Right hindlimb (tissue), 1 donor: ENCODE data around the gene SLC26A8.
"Not testable (repeated sequence)": the region's sequence is repeated elsewhere in the genome, so short reads cannot be mapped to it uniquely, and the experiment has no call there.

Source experiments
- DNase-seq: peaks from one replicate; pipeline ENCODE4 v3.0.0-alpha.2; 2018

SLC26A8 gene

DNA sequence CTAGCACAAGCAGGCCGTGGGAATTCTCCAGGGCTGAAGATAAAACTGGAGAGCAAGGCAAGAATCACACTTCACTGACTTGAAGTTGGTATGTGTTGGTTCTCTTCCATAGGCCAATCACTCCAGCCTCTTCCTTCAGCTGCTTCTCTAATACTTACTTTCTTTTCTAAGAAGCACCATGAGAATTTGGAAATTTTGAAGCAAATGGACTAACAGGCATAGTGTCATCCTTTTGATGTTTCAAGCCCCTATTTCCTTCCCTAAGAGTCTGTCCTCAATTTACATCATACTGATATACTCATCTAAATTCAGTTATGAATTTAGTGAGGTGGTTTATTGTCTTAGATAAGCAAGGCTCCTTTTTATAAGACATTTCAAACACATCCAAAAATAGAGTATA is 24.0 kb downstream of the SLC26A8 start:
- DNase-seq = no peak

DNA sequence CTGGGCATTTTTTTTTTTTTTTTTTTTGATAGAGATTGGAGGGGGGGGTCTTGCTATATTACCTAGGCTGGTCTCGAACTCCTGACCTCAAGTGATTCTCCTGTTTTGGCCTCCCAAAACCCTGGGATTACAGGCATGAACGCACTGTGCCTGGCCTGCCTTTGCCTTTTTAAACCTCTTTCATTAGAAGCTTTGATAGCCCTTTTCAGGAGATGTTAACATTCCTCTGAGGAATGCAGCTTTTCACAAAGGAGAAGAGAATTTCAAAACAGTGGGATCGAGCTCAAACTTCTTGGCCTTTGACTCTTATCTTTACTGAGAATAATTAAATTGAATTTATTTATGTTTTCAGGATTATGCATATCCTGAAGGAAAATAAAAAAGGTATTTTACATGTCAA is 31.3 kb downstream of the SLC26A8 start:
- no peak for DNase-seq

DNA sequence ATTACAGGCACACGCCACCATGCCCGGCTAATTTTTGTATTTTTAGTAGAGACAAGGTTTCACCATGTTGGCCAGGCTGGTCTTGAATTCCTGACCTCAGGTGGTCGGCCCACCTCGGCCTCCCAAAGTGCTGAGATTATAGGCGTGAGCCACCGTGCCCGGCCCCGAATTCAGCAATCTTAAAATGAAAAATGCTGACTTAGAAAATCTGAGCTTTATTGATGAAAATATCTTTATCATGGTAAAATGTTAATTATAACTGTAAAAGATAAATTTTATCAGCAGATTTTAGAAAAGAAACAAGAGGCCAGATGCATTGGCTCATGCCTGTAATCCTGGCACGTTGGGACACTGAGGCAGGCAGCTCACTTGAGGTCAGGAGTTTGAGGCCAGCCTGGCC is 36.4 kb downstream of the SLC26A8 start:
- DNase-seq = not testable (repeated sequence)

DNA sequence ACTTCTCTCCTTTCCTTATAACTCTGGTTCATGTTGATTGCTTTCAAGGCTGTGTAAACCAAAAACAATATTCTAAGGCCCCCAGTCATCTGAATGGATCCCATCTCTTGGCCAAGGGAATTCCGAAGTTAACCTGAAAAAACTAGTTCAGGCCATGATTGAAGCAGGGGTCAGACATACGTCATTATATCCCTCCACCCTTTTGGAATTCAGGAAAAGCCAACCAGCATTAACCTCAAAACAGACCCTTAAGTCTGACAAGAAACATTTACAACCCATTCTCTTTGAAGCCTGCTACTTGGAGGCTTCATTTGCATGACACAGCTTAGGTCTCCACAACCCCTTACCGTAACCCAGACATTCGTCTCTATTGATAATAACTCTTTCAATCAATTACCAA is 39.7 kb downstream of the SLC26A8 start:
- DNase-seq = no peak

DNA sequence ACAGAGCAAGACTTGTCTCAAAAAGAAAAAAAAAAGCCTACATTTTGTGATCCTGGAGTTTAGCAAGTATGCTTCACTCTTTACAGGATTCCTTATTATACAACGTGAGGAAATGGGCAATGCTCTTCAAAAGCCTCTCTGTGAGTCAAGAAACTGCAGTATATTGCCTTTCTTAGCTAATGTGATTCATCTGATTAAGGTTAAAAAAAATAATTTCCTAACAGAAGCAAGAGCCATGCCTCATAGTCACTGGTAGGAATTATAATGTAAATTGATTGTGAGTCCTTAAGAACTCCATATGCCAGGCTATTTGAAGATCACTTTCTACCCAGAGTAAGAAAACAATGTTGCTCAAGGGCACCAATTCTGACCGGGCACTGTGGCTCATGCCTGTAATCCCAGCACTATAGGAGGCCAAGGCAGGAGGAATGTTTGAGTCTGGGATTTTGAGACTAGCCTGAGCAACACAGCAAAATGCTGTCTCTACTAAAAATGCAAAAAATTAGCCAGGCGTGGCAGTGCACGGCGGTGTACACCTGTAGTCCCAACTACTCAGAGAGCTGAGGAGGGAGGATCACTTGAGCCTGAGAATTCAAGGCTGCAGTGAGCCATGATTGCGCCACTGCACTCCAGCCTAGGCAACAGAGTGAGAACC is 43.3 kb downstream of the SLC26A8 start:
- DNase-seq = no peak

DNA sequence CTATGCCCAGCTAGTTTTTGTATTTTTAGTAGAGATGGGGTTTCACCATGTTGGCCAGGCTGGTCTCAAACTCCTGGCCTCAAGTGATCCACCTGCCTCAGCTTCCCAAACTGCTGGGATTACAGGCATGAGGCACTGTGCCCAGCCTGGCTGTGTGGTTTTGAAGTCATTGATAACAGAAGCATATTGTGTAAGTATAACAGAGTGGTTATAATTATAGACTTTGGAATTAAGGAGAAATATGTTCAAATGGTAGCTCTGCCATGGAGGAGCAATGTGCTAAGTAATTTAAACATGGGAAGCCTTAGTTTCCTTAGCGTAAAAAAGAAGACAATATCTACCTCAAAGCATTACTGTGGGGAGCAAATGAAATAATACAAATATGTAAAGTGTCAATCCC is 44.3 kb downstream of the SLC26A8 start:
- DNase-seq = not testable (repeated sequence)

DNA sequence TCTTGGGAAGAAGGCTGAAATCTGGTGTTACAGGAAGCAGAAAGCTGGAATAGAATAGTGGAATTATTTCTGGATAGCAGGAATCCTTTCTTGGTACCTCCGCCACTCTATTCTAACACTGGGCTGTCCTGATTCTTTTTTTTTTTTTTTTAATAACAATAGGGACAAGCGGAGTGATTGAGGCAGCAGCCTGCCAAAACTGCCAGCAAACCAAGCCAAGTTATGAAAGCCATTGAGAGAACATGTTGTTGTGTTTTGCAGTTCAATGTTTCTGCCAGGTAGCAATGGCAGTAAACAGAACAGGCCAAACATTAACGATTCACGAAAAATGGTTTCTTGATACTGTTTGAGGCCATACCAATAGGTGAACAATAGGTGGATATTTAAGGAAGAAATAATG is 47.1 kb downstream of the SLC26A8 start:
- DNase-seq = no peak

DNA sequence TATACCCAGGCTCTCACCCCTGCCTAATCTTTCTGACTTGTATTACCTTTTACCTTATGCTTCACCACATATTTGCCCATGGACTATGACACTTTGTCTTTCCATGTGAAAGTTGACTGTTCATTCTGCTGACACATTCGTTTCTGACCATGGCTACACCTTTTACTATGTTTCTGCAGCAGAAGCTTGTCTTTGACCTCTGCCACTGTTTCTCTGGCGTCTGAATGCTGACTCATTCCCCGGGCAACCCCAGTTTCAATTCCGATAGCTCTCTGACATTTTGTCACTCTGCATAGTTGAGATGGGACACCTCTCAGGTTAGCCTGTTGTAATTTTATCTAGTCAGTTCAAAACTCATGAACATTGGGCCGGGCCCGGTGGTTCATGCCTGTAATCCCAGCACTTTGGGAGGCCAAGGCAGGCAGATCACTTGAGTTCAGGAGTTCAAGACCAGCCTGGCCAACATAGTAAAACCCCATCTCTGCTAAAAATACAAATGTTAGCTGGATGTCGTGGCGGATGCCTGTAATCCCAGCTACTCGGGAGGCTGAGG is 50.7 kb downstream of the SLC26A8 start:
- DNase-seq = no peak

DNA sequence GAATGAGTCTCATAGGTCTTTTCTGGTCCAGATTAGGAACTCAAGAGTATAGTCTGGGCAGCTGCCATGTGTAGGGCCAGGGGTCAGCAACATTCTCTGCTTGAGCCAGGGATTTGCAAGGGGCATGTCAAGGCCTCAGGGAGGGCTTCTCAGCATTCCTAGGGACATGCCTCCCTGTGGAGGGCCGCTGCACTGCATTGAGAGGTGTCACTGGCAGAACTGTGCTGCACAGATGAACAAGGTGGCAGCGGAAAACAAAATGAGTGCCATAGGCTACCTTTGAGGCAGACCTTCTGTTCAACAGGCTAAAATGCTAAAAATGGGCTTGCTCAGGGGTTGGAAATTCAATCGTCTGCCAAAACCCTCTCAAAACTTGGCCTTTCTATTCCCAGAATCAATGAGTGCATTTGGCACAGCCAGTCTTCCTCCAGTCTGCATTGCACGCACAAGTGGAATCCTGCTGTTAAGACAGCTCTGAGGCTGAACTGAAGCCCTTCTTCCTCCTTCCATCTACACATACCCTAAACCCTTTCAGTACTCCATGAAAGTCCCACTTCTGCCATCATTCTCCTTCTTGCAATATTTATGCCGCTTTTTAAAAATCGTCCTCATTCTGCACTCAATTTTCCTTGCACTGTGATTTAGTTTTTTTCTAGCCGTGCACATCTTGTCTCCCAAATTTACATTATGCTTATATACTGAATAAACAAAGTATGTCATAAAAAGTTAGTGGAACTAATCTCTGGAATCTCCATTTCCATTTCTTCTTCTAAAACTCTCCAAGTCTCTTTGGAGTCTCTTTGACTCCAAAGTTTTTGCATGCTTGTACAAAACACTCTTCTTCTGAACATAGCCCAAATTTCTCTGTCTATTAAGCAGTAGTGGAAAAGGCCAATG is 51.7 kb downstream of the SLC26A8 start:
- peak; percentile 48 for DNase-seq

DNA sequence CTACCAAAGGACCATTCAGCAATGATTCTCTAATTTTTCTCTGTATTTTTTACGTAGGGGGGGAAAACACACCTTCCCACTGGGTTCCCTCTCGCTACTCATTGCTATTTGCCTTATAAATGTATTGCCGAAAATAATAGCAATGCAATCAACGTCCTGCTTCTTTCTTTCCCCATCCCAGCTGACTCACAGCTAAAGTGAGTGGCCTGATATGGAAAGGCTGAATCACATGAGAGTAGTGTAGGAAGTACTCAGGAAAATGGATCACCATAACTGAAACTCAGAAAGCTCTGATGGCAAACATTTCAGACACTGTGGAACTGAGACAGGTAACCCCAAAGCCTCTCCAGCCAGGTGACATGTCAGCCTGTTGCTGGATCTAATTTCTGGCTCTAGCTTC is 54.3 kb downstream of the SLC26A8 start:
- DNase-seq = no peak

DNA sequence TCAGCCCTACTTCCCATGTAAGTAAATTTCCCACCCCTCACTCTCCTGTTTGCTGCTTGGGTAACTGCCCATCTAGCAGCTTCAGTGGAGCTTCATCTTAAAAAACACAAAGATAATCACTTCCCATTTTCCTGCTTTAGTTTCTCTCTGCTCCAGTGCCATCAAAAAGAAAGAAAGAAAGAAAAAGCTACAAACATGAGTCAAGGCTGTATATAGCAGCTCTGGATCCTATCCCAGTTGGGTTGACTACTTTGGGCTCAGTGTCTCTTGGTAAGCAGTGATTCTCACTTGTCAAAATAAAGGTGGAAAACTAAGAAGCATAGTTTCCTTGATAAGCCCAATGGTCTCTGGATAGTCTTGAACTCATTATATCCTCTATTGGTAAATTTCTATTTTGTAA is 54.8 kb downstream of the SLC26A8 start:
- DNase-seq = no peak

DNA sequence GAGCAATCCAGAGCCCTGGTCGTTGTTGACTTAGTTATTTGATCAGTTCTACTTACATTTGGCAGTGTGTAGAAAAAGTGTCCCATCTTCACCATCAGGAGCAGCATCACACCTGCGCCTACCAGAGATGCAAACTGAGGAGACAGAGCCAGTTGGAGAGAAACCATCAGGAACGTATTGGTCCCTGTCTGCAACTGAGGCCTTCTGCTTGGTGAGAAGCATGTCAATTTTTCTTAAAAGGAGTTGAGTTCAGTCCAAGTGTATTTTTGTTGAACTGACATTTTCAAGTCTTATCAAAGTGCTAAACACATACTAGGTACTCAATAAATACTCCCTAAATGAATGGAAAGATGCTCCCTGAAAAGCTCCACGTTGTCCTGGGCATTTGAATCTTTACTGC is 55.6 kb downstream of the SLC26A8 start:
- DNase-seq = no peak

DNA sequence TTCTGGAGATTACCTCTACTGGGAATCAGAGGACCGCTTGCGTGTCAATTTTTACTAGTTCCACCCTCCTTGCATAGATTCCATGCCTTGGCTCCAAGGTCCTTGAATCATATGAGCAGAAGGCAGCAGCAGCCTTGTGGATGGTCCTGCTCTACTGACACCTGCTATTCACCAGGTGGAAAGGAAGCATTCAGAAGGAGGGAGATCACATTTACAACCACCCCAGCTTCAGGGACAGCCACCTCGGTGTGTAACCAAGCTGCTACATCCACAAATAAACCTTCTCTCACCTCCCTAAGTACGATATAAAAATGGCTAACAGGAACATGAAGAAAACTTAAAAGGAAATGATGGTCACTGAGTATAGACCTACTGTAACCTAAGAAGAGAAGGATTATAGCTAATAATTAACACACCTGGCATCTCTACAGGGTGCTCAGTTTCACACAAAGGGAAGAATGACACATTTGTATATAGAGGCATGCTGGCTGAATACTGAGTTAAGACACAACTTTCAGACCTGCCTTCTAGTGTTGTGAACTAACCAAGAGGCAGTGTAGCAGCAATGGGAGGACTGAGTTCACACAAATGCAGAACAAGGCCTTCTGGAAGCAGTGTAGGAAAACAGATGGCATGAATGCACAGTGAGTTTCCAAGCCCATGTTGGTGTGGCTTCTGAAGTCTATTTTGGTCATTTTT is 57.2 kb downstream of the SLC26A8 start:
- DNase-seq = no peak

DNA sequence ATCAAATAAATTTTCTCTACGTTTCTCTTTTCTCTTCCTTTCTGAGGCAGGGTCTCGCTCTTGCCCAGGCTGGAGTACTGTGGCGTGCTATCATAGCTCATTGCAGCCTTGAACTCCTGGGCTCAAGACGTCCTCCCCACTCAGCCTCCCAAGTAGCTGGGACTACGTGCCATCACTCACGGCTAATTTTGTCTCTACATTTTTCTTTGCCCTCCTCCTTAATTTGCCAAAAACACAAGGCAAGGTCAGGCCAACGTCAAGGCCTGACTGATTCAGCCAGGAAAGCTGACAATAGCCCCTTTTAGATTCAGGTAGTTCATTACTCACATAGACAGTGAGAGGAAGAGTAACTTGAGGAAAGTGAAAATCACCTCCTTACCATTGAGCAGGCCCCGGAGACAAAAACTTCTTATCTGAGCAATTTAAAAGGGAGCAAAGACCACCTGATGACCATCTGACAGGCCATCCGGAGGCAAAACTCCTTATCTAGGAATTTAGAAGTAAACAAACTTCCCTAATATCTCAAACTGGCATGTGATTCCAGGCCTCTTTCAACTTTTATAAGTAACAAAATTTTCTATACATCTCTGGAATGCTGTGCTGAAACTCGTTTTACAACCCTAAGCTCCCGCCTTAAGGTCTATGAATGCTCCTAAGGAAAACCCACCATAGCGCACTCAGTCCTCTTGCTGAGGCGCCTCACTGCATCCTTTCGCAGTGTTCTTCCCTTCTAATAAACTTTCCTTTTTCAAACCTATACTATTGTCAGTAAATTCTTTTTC is 61.5 kb downstream of the SLC26A8 start:
- no peak for DNase-seq

DNA sequence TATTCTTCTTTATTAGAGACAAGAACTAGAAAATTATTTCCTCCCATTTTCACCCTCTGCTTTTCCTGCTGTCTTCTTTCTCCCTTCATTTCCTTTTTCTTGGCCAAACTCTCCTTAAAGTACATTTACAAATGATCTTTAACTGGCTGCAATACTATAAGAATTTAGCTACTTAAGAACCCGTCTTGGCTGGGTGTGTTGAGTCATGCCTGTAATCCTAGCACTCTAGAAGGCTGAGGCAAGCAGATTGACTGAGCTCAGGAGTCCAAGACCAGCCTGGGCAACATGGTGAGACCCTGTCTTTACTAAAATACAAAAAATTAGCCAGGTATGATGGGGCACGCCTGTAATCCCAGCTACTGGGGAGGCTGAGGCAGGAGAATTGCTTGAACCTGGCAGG is 64.3 kb downstream of the SLC26A8 start:
- no peak for DNase-seq

DNA sequence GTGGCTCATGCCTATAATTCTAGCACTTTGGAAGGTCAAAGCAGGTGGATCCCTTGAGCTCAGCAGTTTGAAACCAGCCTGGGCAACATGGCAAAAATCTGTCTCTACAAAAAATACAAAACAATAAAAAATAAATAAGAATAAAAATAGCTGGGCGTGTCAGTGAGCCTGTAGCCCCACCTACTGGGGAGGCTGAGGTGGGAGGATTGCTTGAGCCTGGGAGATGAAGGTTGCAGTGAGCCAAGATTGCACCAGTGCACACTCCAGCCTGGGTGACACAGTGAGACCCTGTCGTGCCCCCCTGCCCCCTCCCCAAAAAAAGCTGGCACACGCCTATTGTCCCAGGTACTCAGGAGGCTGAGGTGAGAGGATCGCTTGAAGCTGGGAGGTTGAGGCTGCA is 68.5 kb downstream of the SLC26A8 start:
- DNase-seq = no peak

DNA sequence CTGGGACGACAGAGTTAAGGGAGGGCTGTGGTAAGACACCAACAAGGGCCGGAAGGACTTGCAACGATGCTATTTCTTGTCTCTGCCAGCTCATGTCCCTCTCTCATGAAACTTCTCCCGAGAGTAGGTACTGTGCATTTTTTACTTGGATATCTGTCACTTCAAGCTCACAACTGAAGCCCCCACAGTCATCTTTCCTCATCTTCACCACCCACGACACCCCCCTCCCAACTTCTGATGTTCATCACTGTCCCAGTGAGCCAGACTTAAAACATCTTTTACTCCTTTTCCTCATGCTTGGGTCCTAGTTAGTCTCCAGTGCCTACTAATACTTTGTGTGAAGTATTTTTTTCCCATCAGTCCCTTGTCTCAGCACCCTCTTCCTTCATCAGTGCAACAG is 68.9 kb downstream of the SLC26A8 start:
- no peak for DNase-seq

DNA sequence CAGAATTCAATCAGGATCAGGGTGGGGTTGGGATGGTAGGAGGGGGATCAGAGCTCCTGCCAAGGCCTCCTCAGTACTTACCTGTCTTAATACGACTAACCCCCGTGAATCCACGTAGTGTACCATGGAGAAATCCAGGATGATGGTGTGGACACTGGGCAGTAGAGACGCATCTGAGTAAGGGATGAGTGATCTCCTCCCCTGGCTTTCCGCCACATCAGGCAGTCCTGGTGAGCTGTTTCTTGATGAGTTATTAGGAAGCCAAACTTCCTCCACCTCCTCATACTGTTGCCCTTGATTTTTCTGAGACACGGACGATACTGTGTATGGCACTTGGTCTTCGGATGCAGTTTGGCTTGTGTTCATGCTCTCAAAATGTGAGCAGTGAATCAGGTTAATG is 69.4 kb downstream of the SLC26A8 start:
- no peak for DNase-seq

DNA sequence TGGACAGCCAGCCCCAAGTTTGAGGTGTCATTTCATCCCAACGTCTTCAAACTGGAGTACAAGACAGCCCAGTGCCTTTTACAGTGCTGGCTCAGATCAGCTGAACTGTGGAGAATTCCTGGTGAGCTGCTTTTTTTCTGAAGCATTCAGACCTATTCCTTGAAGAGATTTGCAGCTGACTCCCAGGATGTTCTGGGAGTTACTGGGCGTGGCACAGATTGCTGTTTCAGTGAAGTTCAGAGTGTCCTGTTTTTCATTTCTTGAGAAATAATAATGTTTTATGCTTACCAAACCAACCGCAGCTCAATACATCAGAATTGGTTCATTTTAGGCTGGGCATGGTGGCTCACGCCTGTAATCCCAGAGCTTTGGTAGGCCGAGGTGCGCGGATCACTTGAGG is 70.1 kb downstream of the SLC26A8 start:
- no peak for DNase-seq

DNA sequence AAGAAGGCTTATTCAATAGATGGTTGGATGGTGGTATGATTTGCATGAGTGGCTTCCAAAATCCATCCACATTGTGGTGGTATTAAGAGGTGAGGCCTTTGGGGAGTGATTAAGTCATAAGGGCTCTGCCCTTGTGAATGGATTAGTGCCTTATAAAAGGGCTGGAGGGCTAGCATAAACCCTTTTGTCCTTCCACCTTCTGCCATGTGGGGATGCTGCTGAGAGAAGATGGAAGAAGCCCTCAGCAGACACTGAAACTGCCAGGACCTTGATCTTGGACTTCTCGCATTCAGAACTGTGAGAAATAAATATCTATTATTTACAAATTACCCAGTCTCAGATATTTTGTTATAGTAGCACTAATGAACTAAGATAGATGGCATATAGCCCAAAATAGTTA is 75.7 kb downstream of the SLC26A8 start:
- DNase-seq = no peak

DNA sequence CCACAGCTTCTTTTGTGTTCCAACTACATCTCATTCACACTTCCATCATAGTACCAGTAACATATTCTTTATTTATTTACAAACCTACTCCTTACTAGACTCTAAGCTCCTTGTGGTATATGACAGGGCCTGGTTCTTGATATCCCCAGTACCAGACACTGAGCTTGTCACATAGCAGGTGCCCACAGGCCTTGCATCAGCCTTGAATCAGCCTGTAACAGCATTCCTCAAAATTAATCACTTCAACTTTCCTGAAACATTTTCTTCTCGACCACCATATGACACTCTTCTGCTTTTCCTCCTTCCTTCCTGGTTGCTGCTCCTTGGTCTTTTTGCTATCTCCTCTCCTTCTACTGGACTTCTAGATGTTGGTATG is 78.8 kb downstream of the SLC26A8 start:
- DNase-seq = no peak

DNA sequence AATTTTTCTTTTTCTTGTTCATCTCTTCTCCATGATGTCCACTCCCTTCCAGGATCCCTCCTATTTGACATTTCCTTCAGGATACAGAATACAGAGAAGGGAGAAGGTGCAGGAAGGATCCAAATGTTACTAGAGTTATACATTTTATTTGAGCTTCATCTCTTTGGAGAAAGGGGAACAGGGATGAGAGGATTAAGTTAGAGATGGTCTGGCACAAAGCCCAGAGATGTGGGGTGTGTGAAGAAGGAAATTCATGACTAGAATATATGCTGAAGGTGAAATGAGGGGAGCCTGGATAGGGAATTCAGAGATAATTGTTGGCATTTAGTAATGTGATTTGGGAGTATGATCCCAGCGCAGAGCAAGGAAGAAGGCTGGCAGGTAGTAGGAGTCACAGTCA is 81.1 kb downstream of the SLC26A8 start:
- DNase-seq = no peak

DNA sequence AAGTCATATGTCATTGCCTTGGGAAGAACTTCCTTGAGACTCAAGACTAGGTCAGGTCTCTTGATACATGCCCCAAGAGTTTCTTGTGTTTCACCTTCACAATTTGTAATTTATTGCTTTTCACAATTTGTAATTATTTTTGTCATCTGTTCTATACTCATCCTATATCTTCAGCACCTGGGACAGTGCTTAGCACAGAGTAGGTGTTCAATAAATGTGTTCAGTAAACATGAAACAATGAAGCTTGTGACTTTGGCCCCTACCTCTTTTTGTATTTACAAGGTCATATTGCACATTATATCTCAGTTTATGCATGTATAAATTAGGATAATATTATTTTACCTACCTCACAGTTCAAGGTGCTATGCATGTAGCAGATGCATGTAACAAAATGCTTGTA is 82.1 kb downstream of the SLC26A8 start:
- DNase-seq = no peak
